Stimulated activated CD4-positive, alpha-beta T cell treated with anti-CD3 and anti-CD28 coated beads, TNF-alpha, amount 100 ng/mL, for 1 hour (primary cell): Measurements from ENCODE around the gene NTSR2.
"Not testable (repeated sequence)": the region's sequence is repeated elsewhere in the genome, so short reads cannot be mapped to it uniquely, and the experiment has no call there.

Source experiments
- DNase-seq, 3 donors: peaks; one replicate each; pipeline ENCODE4 v3.0.0-alpha.2; 2020; ENCODE audit warnings: low read depth in 3 of 3, low spot score in 1 of 3

The NTSR2 gene

DNA sequence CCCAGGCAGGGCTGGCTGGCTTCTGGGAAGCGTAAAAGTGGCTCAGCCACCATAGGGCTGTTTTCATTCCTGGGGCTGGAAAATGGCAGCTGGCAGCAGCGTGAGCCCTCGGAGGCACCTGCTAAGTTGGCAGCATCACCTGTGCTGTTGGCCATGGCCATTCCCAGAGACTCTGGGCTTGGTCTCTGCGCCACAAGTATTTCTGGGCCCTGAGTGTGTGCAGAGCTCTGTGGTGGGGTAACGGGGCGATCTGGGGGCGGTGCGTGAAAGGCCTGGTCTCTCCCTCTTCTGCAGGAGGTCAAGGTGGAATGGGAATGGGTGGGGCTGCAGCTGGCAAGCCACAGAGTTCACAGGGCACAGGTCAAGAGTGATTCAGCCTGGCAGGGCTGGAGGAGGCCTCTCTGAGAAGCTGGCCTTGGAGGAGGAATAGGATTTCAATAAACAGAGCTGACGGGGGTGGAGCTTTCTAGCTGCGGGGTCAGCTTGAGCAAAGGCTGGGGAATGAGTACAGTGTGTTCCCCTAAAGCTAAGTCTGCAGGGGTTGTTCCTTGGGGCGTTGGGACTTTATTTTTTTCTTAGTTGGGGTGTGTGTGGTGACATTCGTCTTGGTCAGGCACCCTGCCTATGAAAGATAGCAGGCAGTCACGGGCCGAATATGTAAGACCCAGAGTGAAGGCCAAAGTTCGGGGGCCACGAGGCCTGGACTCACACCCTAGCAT is 10.3 kb upstream of the NTSR2 start:
- DNase-seq = no peak

- DNase-seq = no peak
Measured at GRCh38 chr2:11679486-11680181, 9.6 kb upstream of the NTSR2 start.

GRCh38 chr2:11679016-11679415 is 9.0 kb upstream of the NTSR2 start:
- no peak for DNase-seq

- DNase-seq = no peak
Measured at GRCh38 chr2:11678306-11678960, 8.4 kb upstream of the NTSR2 start.

GRCh38 chr2:11677136-11678055 is 7.4 kb upstream of the NTSR2 start:
- no peak for DNase-seq

DNA sequence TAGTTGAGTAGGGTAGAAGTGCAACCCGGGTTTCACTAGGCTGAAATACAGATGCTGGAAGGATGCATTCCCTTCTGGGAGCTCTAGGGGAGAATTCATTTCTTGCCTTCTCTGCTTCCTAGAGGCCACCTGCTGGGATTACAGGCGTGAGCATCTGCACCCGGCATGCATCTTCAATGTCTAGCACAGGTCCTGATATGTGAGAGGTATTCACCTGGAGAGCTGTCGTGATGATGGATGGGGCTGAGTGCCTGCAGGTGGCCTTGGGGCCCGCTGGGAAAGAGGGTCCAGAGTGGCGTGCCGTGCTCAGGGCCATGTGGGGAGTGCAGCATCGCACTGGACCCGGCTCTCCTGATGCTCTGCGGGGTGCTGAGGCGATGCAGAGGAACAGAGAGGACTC is 6.6 kb upstream of the NTSR2 start:
- no peak for DNase-seq

GRCh38 chr2:11675423-11676112 is 5.6 kb upstream of the NTSR2 start:
- no peak for DNase-seq

- DNase-seq = no peak
Measured at GRCh38 chr2:11674983-11675382, 5.0 kb upstream of the NTSR2 start.

- no peak for DNase-seq
Measured at GRCh38 chr2:11672407-11672806, 2.4 kb upstream of the NTSR2 start.

- no peak for DNase-seq
Measured at GRCh38 chr2:11667866-11668637, 1.9 kb downstream of the NTSR2 start.

DNA sequence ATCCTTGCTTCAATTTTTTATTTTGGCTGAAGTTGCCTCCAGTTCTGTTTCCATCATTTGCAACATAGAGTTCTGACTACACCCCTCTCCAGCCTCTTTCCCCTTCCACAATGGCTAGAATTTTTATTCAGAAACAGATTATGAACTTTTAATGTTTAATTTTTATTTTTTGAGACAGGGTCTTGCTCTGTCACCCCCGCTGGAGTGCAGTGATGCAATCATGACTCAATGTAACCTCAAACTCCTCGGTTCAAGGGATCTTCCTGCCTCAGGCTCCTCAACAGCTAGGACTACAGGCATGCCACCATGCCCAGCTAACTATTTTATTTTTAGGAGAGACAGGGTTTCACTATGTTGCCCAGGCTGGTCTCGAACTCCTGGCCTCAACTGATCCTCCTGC is 2.8 kb downstream of the NTSR2 start:
- DNase-seq = no peak

DNA sequence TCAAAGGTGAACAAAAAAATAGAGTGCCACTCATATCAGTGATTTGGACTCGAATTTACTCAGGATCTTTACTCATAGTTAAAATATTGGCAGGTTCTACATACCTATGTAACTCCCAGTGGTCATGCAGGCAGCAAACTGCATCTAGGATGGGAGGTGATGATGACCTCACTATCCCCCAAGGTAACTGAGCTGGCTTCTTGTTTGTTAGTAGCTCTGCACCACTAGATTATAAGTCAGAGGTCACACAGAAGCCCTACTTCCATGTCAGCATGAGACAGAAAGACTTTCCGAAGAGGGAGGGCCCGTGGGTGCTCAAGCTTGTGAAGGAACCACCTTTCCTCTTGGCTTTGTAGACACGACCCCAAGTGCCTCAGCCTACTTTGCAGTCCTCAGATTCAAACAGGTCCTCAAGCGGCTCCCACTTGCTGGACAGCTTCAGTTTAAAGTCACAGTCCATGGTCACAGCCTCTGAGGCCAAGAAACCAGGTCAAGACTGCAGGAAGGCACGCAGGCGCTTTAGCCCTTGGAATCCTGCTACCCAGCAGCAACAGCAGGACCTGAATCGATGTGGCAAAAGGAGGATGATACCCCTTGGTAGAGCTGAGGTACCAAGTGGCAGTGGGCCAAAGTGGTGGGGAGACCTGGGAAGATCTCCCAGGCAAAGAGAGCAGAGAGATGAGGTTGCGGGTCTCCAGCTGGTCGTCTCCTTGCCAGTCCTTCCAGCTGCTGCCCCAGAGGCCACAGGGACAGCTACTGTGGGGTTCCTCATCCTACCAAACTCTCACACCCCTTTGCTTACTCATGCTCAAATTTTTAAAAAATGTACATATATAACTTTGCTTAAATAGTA is 4.3 kb downstream of the NTSR2 start:
- DNase-seq = no peak

DNA sequence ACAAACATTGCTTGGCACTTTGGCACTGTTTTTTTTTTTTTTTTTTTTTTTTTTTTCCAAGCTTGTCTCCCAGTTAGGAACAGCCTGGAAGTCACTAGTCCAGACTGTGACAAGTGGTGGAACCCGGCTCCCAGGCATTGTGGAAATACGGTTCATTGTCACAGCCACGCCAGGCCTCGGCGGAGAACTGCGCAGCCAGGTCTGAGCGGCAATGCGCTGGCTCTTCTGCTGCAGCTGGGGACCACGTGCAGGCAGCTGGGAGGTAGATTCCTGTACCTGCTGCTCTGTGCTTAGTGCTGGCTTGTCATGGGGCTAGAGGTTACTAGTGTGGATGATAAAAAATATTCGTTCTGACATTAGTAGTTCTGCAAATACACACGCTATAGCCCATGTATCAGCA is 5.0 kb downstream of the NTSR2 start:
- DNase-seq = no peak

DNA sequence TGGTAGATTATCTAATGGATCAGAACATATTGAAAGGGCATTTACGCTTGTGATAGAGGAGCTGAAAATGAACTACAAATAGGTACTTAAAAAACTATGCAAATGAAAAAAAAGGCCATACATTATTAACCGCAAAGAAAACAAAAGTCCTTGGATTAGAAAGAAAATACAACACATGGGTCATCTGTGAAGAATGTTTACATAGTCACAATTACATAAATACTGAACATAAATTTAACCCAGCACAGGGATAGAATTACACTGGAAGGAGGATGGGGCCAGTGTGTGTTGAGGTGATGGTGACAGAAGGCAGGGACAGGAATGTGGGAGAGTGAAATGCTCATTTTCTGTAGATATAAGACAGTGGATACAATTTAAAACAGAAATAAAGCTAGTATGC is 6.6 kb downstream of the NTSR2 start:
- no peak for DNase-seq

- no peak for DNase-seq
Measured at GRCh38 chr2:11662882-11663281, 7.1 kb downstream of the NTSR2 start.

DNA sequence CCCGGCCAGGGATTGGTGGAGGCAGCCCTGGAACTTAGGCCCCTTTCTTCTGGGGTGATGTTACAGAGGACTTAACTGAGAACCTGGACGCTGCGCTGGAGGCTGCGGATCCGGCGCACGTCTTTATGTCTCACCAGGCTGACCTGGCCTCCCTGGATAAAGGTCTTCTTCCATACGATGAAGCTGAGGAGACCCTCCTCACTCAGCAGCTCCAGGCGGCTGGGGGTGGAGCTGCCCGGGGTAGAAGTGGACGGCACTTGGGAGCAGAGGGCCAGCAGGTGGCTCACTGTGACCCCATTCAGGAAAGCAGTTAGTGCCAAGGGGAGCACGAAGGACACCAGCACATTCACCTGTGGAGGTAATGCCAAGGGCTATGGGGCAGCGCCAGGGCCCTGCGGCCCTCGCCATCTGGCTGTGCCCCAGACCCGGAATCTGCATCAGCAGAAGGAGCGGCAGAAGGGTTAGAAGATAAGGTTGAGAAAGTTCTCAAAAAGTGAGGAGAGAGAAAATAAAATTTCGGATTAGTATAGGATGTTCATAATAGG is 8.0 kb downstream of the NTSR2 start:
- no peak for DNase-seq

- not testable (repeated sequence) for DNase-seq
Measured at GRCh38 chr2:11660396-11660795, 9.6 kb downstream of the NTSR2 start.

- DNase-seq = no peak
Measured at GRCh38 chr2:11659851-11660250, 10.1 kb downstream of the NTSR2 start.

GRCh38 chr2:11659115-11659475 is 10.9 kb downstream of the NTSR2 start:
- DNase-seq = no peak
